H9 (cell line): Measurements from ENCODE around the gene KLK7. TPM values are rescaled to one million over a fixed set of nuclear protein-coding genes. Genes with fewer than 3 reads are reported as not detected.

Experiments
- DNase-seq: peaks from one replicate; pipeline ENCODE4 v3.0.0-alpha.2; 2017
- H2AFZ ChIP-seq: one replicate; pipeline ENCODE4 v1.6.1; 2013; ENCODE audit warnings: mild to moderate bottlenecking, low read length, control low read depth, moderate library complexity
- H2AK5ac ChIP-seq: 2 replicates; pipeline ENCODE4 v1.6.1; 2013; ENCODE audit warnings: low read length, control low read depth, mixed read lengths; ENCODE audit not compliant: insufficient read length
- H2BK120ac ChIP-seq: one replicate; pipeline ENCODE4 v1.6.1; 2013; ENCODE audit warnings: low read depth, mild to moderate bottlenecking, low read length, control low read depth, inconsistent platforms; ENCODE audit not compliant: poor library complexity, severe bottlenecking
- H2BK12ac ChIP-seq: 2 replicates; pipeline ENCODE4 v1.6.1; 2013; ENCODE audit warnings: low read length, control low read depth, mixed read lengths, low read depth; ENCODE audit not compliant: insufficient read length
- H2BK15ac ChIP-seq: 2 replicates; pipeline ENCODE4 v1.6.1; 2013; ENCODE audit warnings: low read depth, low read length, control low read depth
- H2BK20ac ChIP-seq: one replicate; pipeline ENCODE4 v1.6.1; 2013; ENCODE audit warnings: low read depth, mild to moderate bottlenecking, low read length, control low read depth, inconsistent platforms; ENCODE audit not compliant: poor library complexity, severe bottlenecking
- H2BK5ac ChIP-seq: 2 replicates; pipeline ENCODE4 v1.6.1; 2013; ENCODE audit warnings: low read length, control low read depth, mixed read lengths; ENCODE audit not compliant: insufficient read length
- H3K14ac ChIP-seq: 2 replicates; pipeline ENCODE4 v1.6.1; 2013; ENCODE audit warnings: low read length, control low read depth; ENCODE audit not compliant: insufficient read depth
- H3K18ac ChIP-seq: 2 replicates; pipeline ENCODE4 v1.6.1; 2013; ENCODE audit warnings: low read depth, mild to moderate bottlenecking, mixed read lengths, low read length, control low read depth; ENCODE audit not compliant: insufficient read length
- H3K23ac ChIP-seq: 2 replicates; pipeline ENCODE4 v1.6.1; 2013; ENCODE audit warnings: low read length, control low read depth, mixed read lengths, low read depth; ENCODE audit not compliant: insufficient read length
- H3K23me2 ChIP-seq: 2 replicates; pipeline ENCODE4 v1.6.1; 2013; ENCODE audit warnings: low read depth, mild to moderate bottlenecking, mixed read lengths, low read length, control low read depth; ENCODE audit not compliant: insufficient read length, poor library complexity, severe bottlenecking
- H3K27ac ChIP-seq: 2 replicates; pipeline ENCODE4 v1.5.1; 2013; ENCODE audit warnings: low read length, control low read depth, mixed read lengths, low read depth; ENCODE audit not compliant: insufficient read length
- H3K27me3 ChIP-seq: 2 replicates; pipeline ENCODE4 v1.6.1; 2013; ENCODE audit warnings: low read length, control low read depth, inconsistent platforms; ENCODE audit not compliant: insufficient read depth
- H3K4ac ChIP-seq: 2 replicates; pipeline ENCODE4 v1.6.1; 2013; ENCODE audit warnings: low read depth, mild to moderate bottlenecking, control low read depth, inconsistent platforms, low read length, moderate library complexity
- H3K4me1 ChIP-seq: 2 replicates; pipeline ENCODE4 v1.6.1; 2013; ENCODE audit warnings: low read length, control low read depth, inconsistent platforms; ENCODE audit not compliant: insufficient read depth
- H3K4me2 ChIP-seq: 2 replicates; pipeline ENCODE4 v1.6.1; 2013; ENCODE audit warnings: low read length, control low read depth, mixed read lengths; ENCODE audit not compliant: insufficient read length, insufficient read depth
- H3K56ac ChIP-seq: 2 replicates; pipeline ENCODE4 v1.6.1; 2013; ENCODE audit warnings: low read depth, mild to moderate bottlenecking, mixed read lengths, low read length, control low read depth; ENCODE audit not compliant: insufficient read length
- H3K79me1 ChIP-seq: 2 replicates; pipeline ENCODE4 v1.6.1; 2013; ENCODE audit warnings: low read depth, mild to moderate bottlenecking, moderate library complexity, low read length, control low read depth, inconsistent platforms; ENCODE audit not compliant: insufficient read depth, poor library complexity, severe bottlenecking
- H3K79me2 ChIP-seq: 2 replicates; pipeline ENCODE4 v1.6.1; 2013; ENCODE audit warnings: low read length, control low read depth, inconsistent platforms; ENCODE audit not compliant: insufficient read depth
- H3K9ac ChIP-seq: 2 replicates; pipeline ENCODE4 v1.6.1; 2013; ENCODE audit warnings: low read length, control low read depth, mixed read lengths; ENCODE audit not compliant: insufficient read length; ENCODE audit errors: extremely low read depth
- H3K9me3 ChIP-seq: one replicate; pipeline ENCODE4 v1.6.1; 2013; ENCODE audit warnings: low read depth, low read length, inconsistent platforms; ENCODE audit not compliant: control insufficient read depth
- H3T11ph ChIP-seq: one replicate; pipeline ENCODE4 v1.6.1; 2013; ENCODE audit warnings: mild to moderate bottlenecking, low read length, control low read depth, inconsistent platforms
- H4K20me1 ChIP-seq: one replicate; pipeline ENCODE4 v1.6.1; 2013; ENCODE audit not compliant: control insufficient read depth, insufficient read length, insufficient read depth
- H4K5ac ChIP-seq: 2 replicates; pipeline ENCODE4 v1.6.1; 2013; ENCODE audit warnings: low read depth, mild to moderate bottlenecking, mixed read lengths, low read length, control low read depth; ENCODE audit not compliant: insufficient read length
- H4K8ac ChIP-seq: replicated peaks from 2 replicates; pipeline ENCODE4 v1.6.1; 2013; ENCODE audit warnings: low read length, control low read depth, mixed read lengths, low read depth; ENCODE audit not compliant: insufficient read length
- H4K91ac ChIP-seq: 2 replicates; pipeline ENCODE4 v1.6.1; 2013; ENCODE audit warnings: low read depth, mild to moderate bottlenecking, moderate library complexity, mixed read lengths, low read length, control low read depth; ENCODE audit not compliant: insufficient read length
- H3K27ac Mint-ChIP-seq, 3 experiments: 2 replicates in 2 of 3; 3 replicates in 1 of 3; pipeline ENCODE4 v1.8.0; 2020 to 2021; ENCODE audit warnings: mixed read lengths in 3 of 3, mild to moderate bottlenecking in 1 of 3, moderate library complexity in 1 of 3
- H3K27me3 Mint-ChIP-seq: 2 replicates; pipeline ENCODE4 v1.8.0; 2021; ENCODE audit warnings: low read depth, mild to moderate bottlenecking, moderate library complexity, mixed read lengths
- H3K36me3 Mint-ChIP-seq, 3 experiments: 2 replicates in 2 of 3; 3 replicates in 1 of 3; pipeline ENCODE4 v1.8.0; 2020 to 2021; ENCODE audit warnings: low read depth in 3 of 3, mixed read lengths in 3 of 3; ENCODE audit not compliant: insufficient read depth in 1 of 3
- H3K4me1 Mint-ChIP-seq, 2 experiments: 2 replicates each; pipeline ENCODE4 v1.8.0; 2020; ENCODE audit warnings: mixed read lengths in 2 of 2
- H3K4me3 Mint-ChIP-seq, 2 experiments: 2 replicates in 1 of 2; 3 replicates in 1 of 2; pipeline ENCODE4 v1.8.0; 2020 to 2021; ENCODE audit warnings: mild to moderate bottlenecking in 2 of 2, mixed read lengths in 2 of 2, moderate library complexity in 1 of 2
- H3K9me3 Mint-ChIP-seq, 2 experiments: 2 replicates in 1 of 2; 3 replicates in 1 of 2; pipeline ENCODE4 v1.8.0; 2020; ENCODE audit warnings: mild to moderate bottlenecking in 2 of 2, mixed read lengths in 2 of 2, moderate library complexity in 1 of 2
- WGBS: extraction: QIAGEN DNeasy Blood & Tissue Kit; methylation state at CpG from one replicate; pipeline ENCODE4 v1.1.7; 2013; ENCODE audit warnings: missing lambda C conversion rate, low lambda C conversion rate, mixed read lengths; ENCODE audit not compliant: insufficient read length; ENCODE audit errors: extremely low coverage; 5-methylcytosine and 5-hydroxymethylcytosine counted together
- total RNA-seq: library from RNA; stranded (reverse); gene quantifications from 2 replicates; pipeline ENCODE4 v1.2.1, GENCODE V29; 2021
- TF ChIP-seq, protein P1 (sequence below): fragments of 200-600 bp; sonication (generic); conservative IDR thresholded peaks from 3 replicates; pipeline ENCODE4 v1.8.0; 2021; ENCODE audit warnings: antibody characterized with exemption, mild to moderate bottlenecking

KLK7 gene
- total RNA-seq, 1 experiment from 2014 or later, result 0.52 TPM

DNA sequence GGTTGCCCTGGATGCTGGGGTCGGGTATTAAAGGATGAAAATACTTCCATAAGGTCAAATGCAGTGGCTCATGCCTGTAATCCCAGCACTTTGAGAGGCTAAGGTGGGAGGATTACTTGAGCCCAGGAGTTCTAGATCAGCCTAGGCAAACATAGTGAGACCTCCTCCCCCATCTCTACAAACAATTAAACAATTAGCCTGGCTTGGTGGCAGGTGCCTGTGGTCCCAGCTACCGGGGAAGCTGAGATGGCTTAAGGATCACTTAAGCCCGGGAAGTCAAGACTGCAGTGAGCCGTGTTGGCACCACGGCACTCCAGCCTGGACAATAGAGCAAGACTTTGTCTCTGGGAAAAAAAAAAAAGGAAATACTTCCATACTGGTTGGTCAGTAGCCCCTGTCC, 41.2 kb upstream of the KLK7 start:
- Histone ChIP-seq H2BK5ac (no peak overlapping the region), H3K79me1 (no peaks in the 10 kb centered on the region), H2BK15ac (no peak overlapping the region), H4K91ac (no peak overlapping the region), H2AFZ (no peak overlapping the region), H2BK20ac (no peak overlapping the region), H3T11ph (no peak overlapping the region), H2BK120ac (no peak overlapping the region), H3K23me2 (no peaks in the 10 kb centered on the region), H3K27ac (no peak overlapping the region), H3K18ac (no peak overlapping the region), H4K8ac (no peak overlapping the region), H3K14ac (no peak overlapping the region), H3K23ac (no peak overlapping the region), H3K27me3 (no peaks in the 10 kb centered on the region), H4K5ac (no peak overlapping the region), H2AK5ac (no peak overlapping the region), H3K4me2 (no peak overlapping the region), H2BK12ac (no peak overlapping the region), H3K9ac (no peak overlapping the region), H3K56ac (no peak overlapping the region), H4K20me1 (no peaks in the 10 kb centered on the region), H3K79me2 (no peaks in the 10 kb centered on the region), H3K4me1 (no peaks in the 10 kb centered on the region), H3K4ac (no peak overlapping the region), H3K9me3 (no peaks in the 10 kb centered on the region)
- Mint-ChIP-seq H3K4me1 (peaks cover 30 to 51% of the 10 kb centered on the region in 2 experiments), H3K27ac (no peak overlapping the region), H3K27me3 (peaks cover 16% of the 10 kb centered on the region), H3K4me3 (no peak overlapping the region), H3K36me3 (no peaks in the 10 kb centered on the region), H3K9me3 (no peaks in the 10 kb centered on the region; a peak in 1 of 5 replicates)
- TF ChIP-seq, protein P1, sequence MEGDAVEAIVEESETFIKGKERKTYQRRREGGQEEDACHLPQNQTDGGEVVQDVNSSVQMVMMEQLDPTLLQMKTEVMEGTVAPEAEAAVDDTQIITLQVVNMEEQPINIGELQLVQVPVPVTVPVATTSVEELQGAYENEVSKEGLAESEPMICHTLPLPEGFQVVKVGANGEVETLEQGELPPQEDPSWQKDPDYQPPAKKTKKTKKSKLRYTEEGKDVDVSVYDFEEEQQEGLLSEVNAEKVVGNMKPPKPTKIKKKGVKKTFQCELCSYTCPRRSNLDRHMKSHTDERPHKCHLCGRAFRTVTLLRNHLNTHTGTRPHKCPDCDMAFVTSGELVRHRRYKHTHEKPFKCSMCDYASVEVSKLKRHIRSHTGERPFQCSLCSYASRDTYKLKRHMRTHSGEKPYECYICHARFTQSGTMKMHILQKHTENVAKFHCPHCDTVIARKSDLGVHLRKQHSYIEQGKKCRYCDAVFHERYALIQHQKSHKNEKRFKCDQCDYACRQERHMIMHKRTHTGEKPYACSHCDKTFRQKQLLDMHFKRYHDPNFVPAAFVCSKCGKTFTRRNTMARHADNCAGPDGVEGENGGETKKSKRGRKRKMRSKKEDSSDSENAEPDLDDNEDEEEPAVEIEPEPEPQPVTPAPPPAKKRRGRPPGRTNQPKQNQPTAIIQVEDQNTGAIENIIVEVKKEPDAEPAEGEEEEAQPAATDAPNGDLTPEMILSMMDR, result no peak
- WGBS, result no CpG with 5 or more reads among the region's 5 CpGs
- DNase-seq, result no peak
